Measurements from ENCODE around the gene KDM2A. TPM values are rescaled to one million over a fixed set of nuclear protein-coding genes. Genes with fewer than 3 reads are reported as not detected.

The KDM2A gene
- total RNA-seq, 2 donors from 2014 or later, result 50.3 to 97.6 TPM

- no peak for DNase-seq (ENCODE audit: low spot score)
- Histone ChIP-seq H3K27ac (no peak overlapping the region), H3K4me1 (replicated peaks) (peaks cover 7% of the 10 kb centered on the region), H3K9me3 (no peaks in the 10 kb centered on the region), H3K36me3 (peaks cover 39 to 40% of the 10 kb centered on the region in 2 donors), H3K4me3 (no peak overlapping the region), H3K27me3 (replicated peaks; ENCODE audit: insufficient read depth) (no peaks in the 10 kb centered on the region)
- intact Hi-C loops (cut with DNase I), result no loop called here
- TF ChIP-seq POLR2A (IDR thresholded peaks at IDR 0.05) (no peak), POLR2AphosphoS5 (IDR thresholded peaks at IDR 0.05) (no peak), CTCF (IDR thresholded peaks at IDR 0.05) (no peak)
- 85% methylated on average over 37 of the region's 37 CpGs for WGBS
These were observed 131.3 kb downstream of the KDM2A start for GRCh38 chr11:67250059-67251043.

GRCh38 chr11:67251841-67252240, 132.8 kb downstream of the KDM2A start:
- 16% methylated on average over 1 of the region's 1 CpG for WGBS
- DNase-seq (ENCODE audit: low spot score), result no peak
- Histone ChIP-seq H3K4me1 (replicated peaks) (peaks cover 7% of the 10 kb centered on the region), H3K27me3 (replicated peaks; ENCODE audit: insufficient read depth) (no peaks in the 10 kb centered on the region), H3K27ac (peak overlapping the region in 1 of 2 donors; percentile 19), H3K36me3 (peaks cover 33 to 37% of the 10 kb centered on the region in 2 donors), H3K9me3 (no peaks in the 10 kb centered on the region), H3K4me3 (no peak overlapping the region)
- TF ChIP-seq CTCF (IDR thresholded peaks at IDR 0.05), result no peak
- no peak for TF ChIP-seq POLR2A (IDR thresholded peaks at IDR 0.05)
- no peak for TF ChIP-seq POLR2AphosphoS5 (IDR thresholded peaks at IDR 0.05)
- intact Hi-C loops (cut with DNase I), result no loop called here

GRCh38 chr11:67252831-67253239, 133.8 kb downstream of the KDM2A start:
- Histone ChIP-seq H3K4me3 (no peak overlapping the region), H3K9me3 (no peaks in the 10 kb centered on the region), H3K27ac (no peak overlapping the region), H3K36me3 (peaks cover 33 to 34% of the 10 kb centered on the region in 2 donors), H3K27me3 (replicated peaks; ENCODE audit: insufficient read depth) (no peaks in the 10 kb centered on the region), H3K4me1 (replicated peaks) (peaks cover 7% of the 10 kb centered on the region)
- TF ChIP-seq POLR2A (IDR thresholded peaks at IDR 0.05), result no peak
- peak in 2 of 4 experiments; percentile 22 to 52 for TF ChIP-seq CTCF (IDR thresholded peaks at IDR 0.05)
- WGBS, result 73% methylated on average over 4 of the region's 4 CpGs
- DNase-seq (ENCODE audit: low spot score), result no peak
- intact Hi-C loops (cut with DNase I), result no loop called here

- no peaks in the 10 kb centered on the region for H3K9me3 ChIP-seq
- no peaks in the 10 kb centered on the region for H3K27me3 ChIP-seq (replicated peaks; ENCODE audit: insufficient read depth)
- DNase-seq (ENCODE audit: low spot score), result no peak
- H3K36me3 ChIP-seq, result peaks cover 29 to 33% of the 10 kb centered on the region in 2 donors
- WGBS, result 79% methylated on average over 14 of the region's 14 CpGs
- TF ChIP-seq POLR2AphosphoS5 (IDR thresholded peaks at IDR 0.05), result no peak
- TF ChIP-seq POLR2A (IDR thresholded peaks at IDR 0.05), result no peak
- TF ChIP-seq CTCF (IDR thresholded peaks at IDR 0.05), result no peak
- no peak overlapping the region for H3K27ac ChIP-seq
- intact Hi-C loops (cut with DNase I), result no loop called here
- H3K4me3 ChIP-seq, result no peak overlapping the region
- H3K4me1 ChIP-seq (replicated peaks), result no peaks in the 10 kb centered on the region
These were observed 135.0 kb downstream of the KDM2A start for GRCh38 chr11:67253872-67254624.

Measured in prostate gland (tissue), 2 donors.